ENCODE measurements around the gene GTF3C5.
"Not testable (repeated sequence)": the region's sequence is repeated elsewhere in the genome, so short reads cannot be mapped to it uniquely, and the experiment has no call there.

GTF3C5 gene

DNA sequence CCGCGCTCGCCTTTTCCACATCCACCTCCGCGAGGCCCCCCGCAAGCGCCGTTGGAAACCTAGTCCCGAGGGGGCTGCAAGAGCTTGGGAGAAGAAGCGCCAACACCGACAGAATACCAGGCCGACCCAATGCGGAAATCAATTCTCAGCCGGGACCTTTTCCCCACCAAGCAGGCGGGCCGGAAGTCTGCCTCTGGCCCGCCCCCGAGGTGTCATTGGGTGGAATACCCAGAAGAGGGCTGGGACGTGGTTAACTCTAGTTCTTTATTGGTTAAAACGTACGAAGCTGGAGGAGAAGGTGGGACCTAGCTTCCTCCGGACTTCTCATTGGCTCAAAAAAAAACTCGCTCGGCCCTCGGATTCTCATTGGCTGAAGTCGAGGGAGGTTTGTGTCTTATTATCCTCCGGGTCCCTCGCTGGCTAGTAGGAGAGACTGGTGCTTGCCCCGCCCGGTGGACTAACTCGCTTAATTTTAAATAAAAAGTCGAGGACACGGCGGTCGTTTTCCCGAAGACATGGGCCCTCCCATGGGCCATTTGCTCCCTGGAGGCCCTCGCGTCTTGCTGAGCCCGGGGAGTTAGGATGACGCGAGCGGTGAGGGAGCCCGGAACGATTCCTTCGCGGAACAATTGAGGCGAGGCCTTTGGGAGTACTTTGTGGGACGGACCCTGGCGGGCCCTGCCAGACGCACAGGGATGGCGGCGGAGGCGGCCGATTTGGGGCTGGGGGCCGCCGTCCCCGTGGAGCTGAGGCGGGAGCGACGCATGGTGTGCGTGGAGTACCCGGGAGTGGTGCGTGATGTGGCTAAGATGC lies at the start of gene GTF3C5:
Gene GTF3C5 (plus strand): TSS at position 681 of the 813 bp plus-strand sequence. CDS start 15 bp downstream, at position 696.
- DNase-seq, result peak; percentile 91 to 93

DNA sequence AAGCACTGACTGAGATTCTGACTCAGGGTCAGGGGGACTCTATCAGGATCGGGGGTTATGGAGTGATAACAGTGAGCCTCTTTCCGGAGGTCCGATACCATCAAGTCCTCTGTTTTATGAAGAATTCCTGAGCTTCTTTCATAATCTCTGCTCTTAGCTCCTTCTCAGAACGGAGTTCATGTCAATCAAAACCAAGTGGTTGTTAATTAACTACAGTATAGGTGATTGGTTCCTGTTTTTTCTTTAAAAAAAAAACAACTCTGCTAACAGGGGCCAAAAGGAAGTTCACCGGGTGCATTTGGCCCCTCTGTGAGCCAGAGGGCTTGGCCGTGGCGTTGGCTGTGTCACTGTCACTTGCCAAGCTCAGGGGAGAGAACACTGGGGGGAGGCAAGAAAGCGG lies 48.3 kb upstream of the GTF3C5 start:
- DNase-seq, result no peak

- no peak for DNase-seq
Observed at GRCh38 chr9:132983491-132984201, 47.2 kb upstream of the GTF3C5 start.

GRCh38 chr9:132984202-132985070 lies 46.4 kb upstream of the GTF3C5 start:
- DNase-seq, result no peak

DNA sequence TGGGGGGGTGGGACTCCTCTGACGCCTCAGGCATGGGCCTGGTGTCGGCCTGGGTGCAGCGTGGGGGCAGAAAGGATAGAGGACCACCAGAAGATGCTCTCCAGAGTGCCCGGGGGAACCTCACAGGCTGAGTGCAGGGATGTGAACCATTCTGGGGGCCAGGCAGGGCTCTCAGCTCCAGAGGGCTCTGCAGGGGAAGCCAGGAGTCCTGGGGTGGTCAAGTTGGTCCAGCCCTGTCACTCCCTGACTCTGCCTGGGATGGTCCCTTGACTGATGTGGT lies 45.8 kb upstream of the GTF3C5 start:
- DNase-seq, result no peak

DNA sequence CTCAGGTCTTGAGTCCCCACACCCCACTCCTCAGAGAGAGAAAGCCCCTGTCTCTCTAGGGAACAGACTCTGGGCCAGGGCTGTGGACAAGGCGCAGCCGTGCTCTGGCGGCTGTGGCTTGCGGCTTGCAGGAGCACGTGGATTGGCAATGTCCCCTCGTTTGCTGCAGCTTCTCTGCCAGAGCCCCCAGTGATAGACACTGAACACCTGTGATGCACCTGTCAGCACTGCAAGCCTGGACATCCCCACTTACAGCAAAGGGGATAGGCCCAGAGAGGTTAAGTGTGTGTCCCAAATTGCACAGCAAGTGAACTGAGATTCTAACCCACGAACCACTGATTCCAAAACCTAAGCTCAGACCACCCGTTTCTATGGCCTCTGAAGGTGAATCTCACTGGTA lies 45.3 kb upstream of the GTF3C5 start:
- DNase-seq, result no peak

- no peak for DNase-seq
Observed at GRCh38 chr9:132986114-132986513, 44.7 kb upstream of the GTF3C5 start.

- DNase-seq, result no peak
Observed at GRCh38 chr9:132986640-132987620, 43.9 kb upstream of the GTF3C5 start.

DNA sequence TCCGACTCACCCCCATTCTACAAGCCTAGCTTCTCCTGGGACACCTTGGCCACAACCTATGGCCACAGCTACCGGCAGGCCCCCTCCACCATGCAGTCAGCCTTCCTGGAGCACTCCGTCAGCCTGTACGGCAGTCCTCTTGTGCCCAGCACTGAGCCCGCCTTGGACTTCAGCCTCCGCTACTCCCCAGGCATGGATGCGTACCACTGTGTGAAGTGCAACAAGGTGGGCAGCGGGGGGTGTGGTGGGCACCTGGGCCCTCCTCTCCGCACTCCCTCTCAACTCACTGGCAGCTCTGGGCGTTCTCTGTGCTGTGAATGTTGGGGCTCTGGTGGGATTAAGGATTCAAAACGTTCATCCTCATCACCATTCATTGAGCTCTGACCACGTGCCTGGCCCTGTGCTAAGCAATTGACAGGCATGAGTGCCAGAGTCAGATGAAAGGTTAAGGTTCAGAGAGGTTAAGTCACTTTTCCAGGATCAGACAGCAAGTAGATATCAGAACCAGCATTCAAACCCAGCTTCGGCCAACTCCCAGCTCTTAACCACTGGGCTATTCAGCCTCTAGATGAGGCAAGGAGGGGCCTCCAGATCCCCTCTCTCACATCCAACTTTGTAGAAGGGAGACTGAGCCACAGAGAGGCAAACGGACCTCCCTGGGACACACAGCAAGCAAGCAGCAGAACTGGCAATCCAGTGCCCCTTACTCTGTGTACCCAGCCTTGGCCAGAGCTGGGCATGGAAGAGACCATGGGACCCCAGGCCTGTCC lies 42.4 kb upstream of the GTF3C5 start:
- DNase-seq, result no peak

DNA sequence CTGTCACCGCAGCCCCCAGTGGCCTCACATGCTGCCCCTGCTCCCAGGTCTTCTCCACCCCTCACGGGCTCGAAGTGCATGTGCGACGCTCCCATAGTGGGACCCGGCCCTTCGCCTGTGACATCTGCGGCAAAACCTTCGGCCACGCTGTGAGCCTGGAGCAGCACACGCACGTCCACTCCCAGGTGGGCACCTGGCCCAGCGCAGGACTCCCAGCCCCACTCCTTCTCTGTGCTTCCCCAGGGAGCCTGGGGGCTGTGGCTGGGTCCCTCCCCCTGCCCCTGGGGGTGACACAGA lies 41.8 kb upstream of the GTF3C5 start:
- DNase-seq, result no peak

- DNase-seq, result no peak
Observed at GRCh38 chr9:132989414-132989996, 41.3 kb upstream of the GTF3C5 start.

GRCh38 chr9:132989998-132990557 lies 40.7 kb upstream of the GTF3C5 start:
- not testable (repeated sequence) for DNase-seq

GRCh38 chr9:132990781-132991180 lies 40.0 kb upstream of the GTF3C5 start:
- no peak for DNase-seq

GRCh38 chr9:132991351-132992300 lies 39.2 kb upstream of the GTF3C5 start:
- DNase-seq, result no peak

DNA sequence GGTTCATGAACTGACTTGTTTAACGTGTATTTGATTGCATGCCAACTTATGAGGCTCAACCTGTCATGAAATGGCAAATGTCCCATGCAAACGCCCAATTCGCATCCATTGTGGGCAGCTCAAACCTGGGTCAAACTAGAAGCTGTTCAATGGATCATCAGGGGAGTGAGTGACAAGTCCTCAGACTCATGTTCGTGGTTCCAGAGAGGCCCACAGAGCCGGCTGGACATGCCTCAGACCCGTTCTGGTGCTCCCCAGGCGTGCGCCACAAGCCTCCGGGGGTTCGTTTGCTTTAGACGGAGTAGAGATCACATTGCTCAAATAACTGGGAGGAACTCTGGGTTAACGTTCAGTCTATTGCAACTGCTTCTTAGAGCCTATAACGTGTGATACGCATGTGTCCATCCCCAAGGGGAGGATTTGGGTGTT lies 37.3 kb upstream of the GTF3C5 start:
- DNase-seq, result no peak

- DNase-seq, result no peak
Observed at GRCh38 chr9:132994410-132995120, 36.2 kb upstream of the GTF3C5 start.

GRCh38 chr9:132995121-132995420 lies 35.7 kb upstream of the GTF3C5 start:
- DNase-seq, result no peak

GRCh38 chr9:132995879-132996278 lies 34.9 kb upstream of the GTF3C5 start:
- no peak for DNase-seq

GRCh38 chr9:132996526-132996925 lies 34.3 kb upstream of the GTF3C5 start:
- DNase-seq, result no peak
